Mesothelial cell of epicardium (in vitro differentiated cells): ENCODE measurements around the gene SPEM3. TPM values are rescaled to one million over a fixed set of nuclear protein-coding genes. Genes with fewer than 3 reads are reported as not detected.
A peak's percentile ranks its signal among the peaks of the same experiment; 100 is the strongest.

Source experiments
- DNase-seq, 2 experiments: peaks; one replicate each; pipeline ENCODE4 v3.0.0; 2021; ENCODE audit warnings: low spot score in 2 of 2; ENCODE audit not compliant: unreplicated experiment in 2 of 2
- H3K27ac Mint-ChIP-seq: 2 replicates; pipeline ENCODE4 v1.8.0; 2021; ENCODE audit warnings: mixed read lengths
- H3K27me3 Mint-ChIP-seq: 2 replicates; pipeline ENCODE4 v1.8.0; 2021; ENCODE audit warnings: low read depth, mixed read lengths
- H3K36me3 Mint-ChIP-seq: 2 replicates; pipeline ENCODE4 v1.8.0; 2021; ENCODE audit warnings: mixed read lengths
- H3K4me1 Mint-ChIP-seq: 2 replicates; pipeline ENCODE4 v1.8.0; 2021; ENCODE audit warnings: mixed read lengths
- H3K4me3 Mint-ChIP-seq: 2 replicates; pipeline ENCODE4 v1.8.0; 2021; ENCODE audit warnings: mild to moderate bottlenecking, moderate library complexity, mixed read lengths
- H3K9me3 Mint-ChIP-seq: 2 replicates; pipeline ENCODE4 v1.8.0; 2021; ENCODE audit warnings: mixed read lengths
- CTCF ChIP-seq: fragments of 200-600 bp; sonication (generic); IDR thresholded peaks from one replicate; pipeline ENCODE4 v1.5.0; 2021; ENCODE audit warnings: antibody characterized with exemption; ENCODE audit not compliant: unreplicated experiment
- total RNA-seq: library from RNA; stranded (reverse); gene quantifications from 3 replicates; pipeline ENCODE4 v1.2.1, GENCODE V29; 2021

The SPEM3 gene
- total RNA-seq, 1 donor from 2014 or later = not detected

- Mint-ChIP-seq H3K4me3 (no peak overlapping the region), H3K36me3 (peaks cover 13% of the 10 kb centered on the region), H3K9me3 (no peaks in the 10 kb centered on the region), H3K4me1 (peaks cover 8% of the 10 kb centered on the region), H3K27me3 (no peaks in the 10 kb centered on the region), H3K27ac (peak overlapping the region; percentile 52)
- TF ChIP-seq CTCF = no peak
- no peak for DNase-seq
These were observed 31.4 kb downstream of the SPEM3 start for GRCh38 chr17:7459961-7460545.

- no peak for TF ChIP-seq CTCF
- H3K4me1 Mint-ChIP-seq = peaks cover 3% of the 10 kb centered on the region
- H3K36me3 Mint-ChIP-seq = peaks cover 15% of the 10 kb centered on the region
- H3K27me3 Mint-ChIP-seq = no peaks in the 10 kb centered on the region
- no peaks in the 10 kb centered on the region for H3K9me3 Mint-ChIP-seq
- DNase-seq = no peak
- no peak overlapping the region for H3K27ac Mint-ChIP-seq
- H3K4me3 Mint-ChIP-seq = no peak overlapping the region
These were observed 32.4 kb downstream of the SPEM3 start for GRCh38 chr17:7460850-7461660.

GRCh38 chr17:7462474-7463371 is 34.1 kb downstream of the SPEM3 start:
- Mint-ChIP-seq H3K36me3 (peaks cover 18% of the 10 kb centered on the region), H3K9me3 (no peaks in the 10 kb centered on the region), H3K27ac (no peak overlapping the region), H3K4me3 (no peak overlapping the region), H3K4me1 (peaks cover 9% of the 10 kb centered on the region), H3K27me3 (no peaks in the 10 kb centered on the region)
- no peak for DNase-seq
- TF ChIP-seq CTCF = no peak

- Mint-ChIP-seq H3K36me3 (peaks cover 20% of the 10 kb centered on the region), H3K27ac (no peak overlapping the region), H3K27me3 (no peaks in the 10 kb centered on the region), H3K9me3 (no peaks in the 10 kb centered on the region), H3K4me3 (no peak overlapping the region), H3K4me1 (peaks cover 9% of the 10 kb centered on the region)
- TF ChIP-seq CTCF = no peak
- DNase-seq = no peak
These were observed 34.8 kb downstream of the SPEM3 start for GRCh38 chr17:7463372-7463846.

GRCh38 chr17:7464081-7464480 is 35.4 kb downstream of the SPEM3 start:
- Mint-ChIP-seq H3K27ac (no peak overlapping the region), H3K27me3 (no peaks in the 10 kb centered on the region), H3K36me3 (peaks cover 18% of the 10 kb centered on the region), H3K4me3 (no peak overlapping the region), H3K9me3 (no peaks in the 10 kb centered on the region), H3K4me1 (peaks cover 9% of the 10 kb centered on the region)
- DNase-seq = no peak
- TF ChIP-seq CTCF = no peak
